ENCODE results near the gene TNXB.
"Not testable (repeated sequence)": the region's sequence is repeated elsewhere in the genome, so short reads cannot be mapped to it uniquely, and the experiment has no call there.

DNA sequence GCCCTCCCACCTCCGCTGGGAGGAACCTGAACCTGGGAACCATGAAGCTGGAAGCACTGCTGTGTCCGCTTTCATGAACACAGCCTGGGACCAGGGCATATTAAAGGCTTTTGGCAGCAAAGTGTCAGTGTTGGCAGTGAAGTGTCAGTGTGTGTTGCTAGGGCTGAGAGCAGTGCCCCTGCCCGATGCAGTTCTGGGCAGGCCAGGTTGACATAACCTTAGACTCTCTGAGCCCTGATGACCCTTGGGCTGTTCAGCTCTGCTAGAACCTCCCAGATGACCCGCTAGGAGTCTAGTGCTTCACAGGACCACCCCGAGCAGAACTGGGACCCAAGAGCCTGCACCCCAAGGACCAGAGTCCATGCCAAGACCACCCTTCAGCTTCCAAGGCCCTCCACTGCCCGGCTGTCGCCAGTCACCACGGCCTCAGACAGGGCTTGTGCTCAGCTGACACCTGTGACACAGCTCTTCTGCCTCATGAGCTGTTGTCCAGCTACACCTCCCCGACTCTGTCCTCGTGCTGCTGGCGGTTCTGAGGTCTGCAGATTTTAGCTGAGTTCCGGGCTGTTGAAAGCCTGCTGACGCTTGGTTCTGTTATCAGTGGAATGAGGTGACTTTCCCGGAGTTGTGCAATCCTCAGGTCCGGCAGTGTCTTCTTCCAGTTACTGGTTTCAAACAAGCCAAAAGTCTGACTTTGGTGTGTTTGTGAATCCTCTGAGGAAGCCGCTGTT lies 73.7 kb downstream of the TNXB start:
- TF ChIP-seq, protein P1, sequence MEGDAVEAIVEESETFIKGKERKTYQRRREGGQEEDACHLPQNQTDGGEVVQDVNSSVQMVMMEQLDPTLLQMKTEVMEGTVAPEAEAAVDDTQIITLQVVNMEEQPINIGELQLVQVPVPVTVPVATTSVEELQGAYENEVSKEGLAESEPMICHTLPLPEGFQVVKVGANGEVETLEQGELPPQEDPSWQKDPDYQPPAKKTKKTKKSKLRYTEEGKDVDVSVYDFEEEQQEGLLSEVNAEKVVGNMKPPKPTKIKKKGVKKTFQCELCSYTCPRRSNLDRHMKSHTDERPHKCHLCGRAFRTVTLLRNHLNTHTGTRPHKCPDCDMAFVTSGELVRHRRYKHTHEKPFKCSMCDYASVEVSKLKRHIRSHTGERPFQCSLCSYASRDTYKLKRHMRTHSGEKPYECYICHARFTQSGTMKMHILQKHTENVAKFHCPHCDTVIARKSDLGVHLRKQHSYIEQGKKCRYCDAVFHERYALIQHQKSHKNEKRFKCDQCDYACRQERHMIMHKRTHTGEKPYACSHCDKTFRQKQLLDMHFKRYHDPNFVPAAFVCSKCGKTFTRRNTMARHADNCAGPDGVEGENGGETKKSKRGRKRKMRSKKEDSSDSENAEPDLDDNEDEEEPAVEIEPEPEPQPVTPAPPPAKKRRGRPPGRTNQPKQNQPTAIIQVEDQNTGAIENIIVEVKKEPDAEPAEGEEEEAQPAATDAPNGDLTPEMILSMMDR (IDR thresholded peaks at IDR 0.05) = not testable (repeated sequence)
- TF ChIP-seq POLR2A (IDR thresholded peaks at IDR 0.05) = not testable (repeated sequence)
